ENCODE results near the gene MYOT. TPM values are rescaled to one million over a fixed set of nuclear protein-coding genes. Genes with fewer than 3 reads are reported as not detected.

MYOT gene
- total RNA-seq, 1 experiment from 2014 or later = not detected

DNA sequence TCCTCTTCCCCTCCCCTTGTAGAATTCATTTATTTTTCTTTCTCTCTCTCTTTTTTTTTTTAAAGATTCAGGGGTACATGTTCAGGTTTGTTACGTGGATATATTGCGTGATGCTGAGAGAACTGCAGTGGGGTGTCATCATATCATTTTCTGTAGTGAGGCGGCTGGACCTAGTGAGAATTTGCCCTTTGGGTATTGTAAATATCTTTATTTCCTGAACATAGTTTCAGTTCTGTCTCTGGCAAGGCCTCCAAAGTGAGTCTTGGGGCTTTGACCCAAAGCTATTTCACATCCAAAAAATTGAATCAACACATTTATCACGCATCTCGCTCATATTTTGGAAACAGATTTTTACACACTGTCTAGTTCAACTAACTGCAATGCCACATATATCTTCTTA, 25.4 kb upstream of the MYOT start:
- no peak overlapping the region for H4K91ac ChIP-seq (ENCODE audit: insufficient read length, low read depth, low read length)
- Mint-ChIP-seq H3K9me3 (no peaks in the 10 kb centered on the region), H3K4me3 (no peak overlapping the region), H3K27me3 (ENCODE audit: low read depth) (no peaks in the 10 kb centered on the region), H3K4me1 (peaks cover 0 to 2% of the 10 kb centered on the region in 2 experiments; a peak in 1 of 4 replicates), H3K27ac (no peak overlapping the region), H3K36me3 (ENCODE audit: insufficient read depth in 1 of 3, low read depth in 3 of 3) (no peaks in the 10 kb centered on the region)
- no peak overlapping the region for H3K56ac ChIP-seq (ENCODE audit: insufficient read length, low read depth, low read length)
- H2AFZ ChIP-seq (ENCODE audit: low read length) = no peak overlapping the region
- no peak overlapping the region for H3T11ph ChIP-seq (ENCODE audit: low read length)
- no peak overlapping the region for H2BK12ac ChIP-seq (ENCODE audit: insufficient read length, low read depth, low read length)
- H3K23ac ChIP-seq (ENCODE audit: insufficient read length, low read depth, low read length) = no peak overlapping the region
- no peak overlapping the region for H2BK5ac ChIP-seq (ENCODE audit: insufficient read length, low read length)
- no peak overlapping the region for H3K14ac ChIP-seq (ENCODE audit: insufficient read depth, low read length)
- H4K5ac ChIP-seq (ENCODE audit: insufficient read length, low read depth, low read length) = no peak overlapping the region
- H2BK120ac ChIP-seq (ENCODE audit: low read depth, low read length, poor library complexity, severe bottlenecking) = no peak overlapping the region
- H3K9ac ChIP-seq (ENCODE audit: extremely low read depth, insufficient read length, low read length) = no peak overlapping the region
- H4K8ac ChIP-seq (replicated peaks; ENCODE audit: insufficient read length, low read depth, low read length) = no peak overlapping the region
- no peak overlapping the region for H3K4me2 ChIP-seq (ENCODE audit: insufficient read depth, insufficient read length, low read length)
- H2BK20ac ChIP-seq (ENCODE audit: low read depth, low read length, poor library complexity, severe bottlenecking) = no peak overlapping the region
- H3K79me1 ChIP-seq (ENCODE audit: insufficient read depth, low read depth, low read length, poor library complexity, severe bottlenecking) = no peaks in the 10 kb centered on the region
- H3K23me2 ChIP-seq (ENCODE audit: insufficient read length, low read depth, low read length, poor library complexity, severe bottlenecking) = no peaks in the 10 kb centered on the region
- no peaks in the 10 kb centered on the region for H4K20me1 ChIP-seq (ENCODE audit: control insufficient read depth, insufficient read depth, insufficient read length)
- TF ChIP-seq, protein P1, sequence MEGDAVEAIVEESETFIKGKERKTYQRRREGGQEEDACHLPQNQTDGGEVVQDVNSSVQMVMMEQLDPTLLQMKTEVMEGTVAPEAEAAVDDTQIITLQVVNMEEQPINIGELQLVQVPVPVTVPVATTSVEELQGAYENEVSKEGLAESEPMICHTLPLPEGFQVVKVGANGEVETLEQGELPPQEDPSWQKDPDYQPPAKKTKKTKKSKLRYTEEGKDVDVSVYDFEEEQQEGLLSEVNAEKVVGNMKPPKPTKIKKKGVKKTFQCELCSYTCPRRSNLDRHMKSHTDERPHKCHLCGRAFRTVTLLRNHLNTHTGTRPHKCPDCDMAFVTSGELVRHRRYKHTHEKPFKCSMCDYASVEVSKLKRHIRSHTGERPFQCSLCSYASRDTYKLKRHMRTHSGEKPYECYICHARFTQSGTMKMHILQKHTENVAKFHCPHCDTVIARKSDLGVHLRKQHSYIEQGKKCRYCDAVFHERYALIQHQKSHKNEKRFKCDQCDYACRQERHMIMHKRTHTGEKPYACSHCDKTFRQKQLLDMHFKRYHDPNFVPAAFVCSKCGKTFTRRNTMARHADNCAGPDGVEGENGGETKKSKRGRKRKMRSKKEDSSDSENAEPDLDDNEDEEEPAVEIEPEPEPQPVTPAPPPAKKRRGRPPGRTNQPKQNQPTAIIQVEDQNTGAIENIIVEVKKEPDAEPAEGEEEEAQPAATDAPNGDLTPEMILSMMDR (conservative IDR thresholded peaks at IDR 0.05) = no peak
- H3K4ac ChIP-seq (ENCODE audit: low read depth, low read length) = no peak overlapping the region
- H3K27ac ChIP-seq (ENCODE audit: insufficient read length, low read depth, low read length) = no peak overlapping the region
- DNase-seq = no peak
- H3K79me2 ChIP-seq (ENCODE audit: insufficient read depth, low read length) = no peaks in the 10 kb centered on the region
- no CpG with 5 or more reads among the region's 5 CpGs for WGBS (ENCODE audit: extremely low coverage, insufficient read length, low lambda C conversion rate)
- no peaks in the 10 kb centered on the region for H3K9me3 ChIP-seq (ENCODE audit: control insufficient read depth, low read depth, low read length)
- H2BK15ac ChIP-seq (ENCODE audit: low read depth, low read length) = no peak overlapping the region
- no peaks in the 10 kb centered on the region for H3K4me1 ChIP-seq (ENCODE audit: insufficient read depth, low read length)
- H2AK5ac ChIP-seq (ENCODE audit: insufficient read length, low read length) = no peak overlapping the region
- H3K18ac ChIP-seq (ENCODE audit: insufficient read length, low read depth, low read length) = no peak overlapping the region
- no peaks in the 10 kb centered on the region for H3K27me3 ChIP-seq (ENCODE audit: insufficient read depth, low read length)

All from H9 (cell line).